GM21447 (cell line): ENCODE data around the gene PRKCA.

ENCODE experiments used
- ATAC-seq: cut with Tn5 transposase; IDR thresholded peaks from one replicate; pipeline ENCODE4 v1.9.1; 2021; ENCODE audit not compliant: unreplicated experiment

Gene PRKCA

GRCh38 chr17:66817750-66818149, 515.3 kb downstream of the PRKCA start:
- no peak for ATAC-seq

GRCh38 chr17:66819466-66819865, 517.1 kb downstream of the PRKCA start:
- ATAC-seq, result no peak

DNA sequence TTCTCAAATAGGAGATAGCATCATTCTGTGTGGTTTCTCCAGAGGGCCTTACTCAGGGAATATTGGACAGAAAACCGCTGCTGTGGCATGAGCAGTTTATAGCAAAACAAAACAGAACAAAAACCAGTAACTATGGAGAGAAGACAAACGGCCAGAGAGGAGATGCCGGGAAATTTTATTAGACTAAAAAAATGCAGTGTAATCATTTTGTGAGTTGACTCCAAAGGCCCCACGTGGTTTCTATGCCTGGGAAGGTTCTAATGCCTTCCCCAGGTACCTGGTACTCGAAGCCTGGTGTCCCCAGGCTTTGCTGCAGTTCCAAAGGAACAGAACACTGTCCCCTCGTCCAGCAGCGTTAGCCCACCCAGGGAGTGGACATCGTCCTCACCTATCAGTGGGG, 519.6 kb downstream of the PRKCA start:
- no peak for ATAC-seq

GRCh38 chr17:66826856-66827255, 524.4 kb downstream of the PRKCA start:
- ATAC-seq, result no peak

DNA sequence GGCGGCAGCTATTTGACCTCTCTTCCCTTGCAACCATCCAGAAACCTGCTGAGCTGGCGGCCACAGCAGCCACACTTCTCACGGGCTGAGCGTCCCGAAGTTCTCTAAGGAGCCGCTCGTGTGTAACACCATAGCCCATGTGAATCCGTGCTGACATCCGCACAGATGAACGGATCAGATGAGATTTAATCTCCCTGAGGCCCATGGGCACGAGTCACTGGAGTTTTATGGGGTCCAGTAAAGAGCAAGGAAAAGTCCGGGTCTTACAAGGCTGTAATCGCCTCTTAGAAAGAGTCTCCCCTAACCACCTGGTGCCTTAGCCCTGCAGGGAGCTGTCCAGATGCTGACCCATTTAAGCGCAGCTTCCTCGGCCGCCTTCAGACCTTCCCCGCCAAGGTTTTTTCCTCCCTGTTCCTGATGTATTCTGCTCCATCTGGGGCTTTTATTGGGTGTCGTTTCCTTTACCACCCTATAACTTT, 527.0 kb downstream of the PRKCA start:
- no peak for ATAC-seq

DNA sequence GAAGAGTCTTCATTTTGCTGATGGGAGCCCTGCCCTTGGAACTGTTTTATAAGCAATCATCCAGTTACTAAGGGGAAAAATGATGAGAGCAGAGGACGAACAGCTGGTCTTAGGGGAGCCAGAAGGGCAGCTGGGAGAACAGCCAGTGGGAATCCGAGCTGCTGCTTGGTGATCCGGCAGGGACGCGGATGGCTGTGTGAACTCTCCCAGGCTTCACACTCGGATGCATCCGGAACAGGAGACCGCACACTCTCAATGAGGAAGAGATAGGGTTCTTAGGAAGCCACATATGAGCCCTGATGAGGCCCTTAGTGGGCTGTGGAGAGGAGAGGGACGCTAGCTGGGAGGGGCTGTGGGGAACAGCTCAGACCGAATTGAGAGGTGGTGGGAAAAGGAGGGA, 527.5 kb downstream of the PRKCA start:
- no peak for ATAC-seq

- ATAC-seq, result no peak
Observed at GRCh38 chr17:66830451-66830850, 528.0 kb downstream of the PRKCA start.

GRCh38 chr17:66831383-66832210, 529.2 kb downstream of the PRKCA start:
- no peak for ATAC-seq

DNA sequence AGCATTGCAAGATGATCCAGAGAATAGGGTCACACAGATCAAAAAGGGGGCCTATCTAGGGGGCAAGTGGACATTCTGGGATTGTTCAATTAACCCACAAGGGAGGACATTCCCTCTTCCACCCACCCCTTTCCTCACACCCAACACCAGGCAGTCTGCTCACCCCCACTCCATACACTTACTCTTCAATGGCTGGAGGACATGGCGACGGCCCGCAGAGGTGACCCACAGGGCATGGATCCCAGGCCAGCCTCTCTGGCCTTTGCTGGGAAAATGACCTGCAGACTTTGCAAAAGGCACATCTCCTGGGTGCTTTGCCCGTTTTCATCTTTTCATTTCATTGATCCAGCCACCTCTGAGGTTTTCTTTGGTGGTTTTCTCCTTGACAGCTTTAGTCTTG, 530.8 kb downstream of the PRKCA start:
- no peak for ATAC-seq

- ATAC-seq, result no peak
Observed at GRCh38 chr17:66834426-66834918, 532.1 kb downstream of the PRKCA start.

DNA sequence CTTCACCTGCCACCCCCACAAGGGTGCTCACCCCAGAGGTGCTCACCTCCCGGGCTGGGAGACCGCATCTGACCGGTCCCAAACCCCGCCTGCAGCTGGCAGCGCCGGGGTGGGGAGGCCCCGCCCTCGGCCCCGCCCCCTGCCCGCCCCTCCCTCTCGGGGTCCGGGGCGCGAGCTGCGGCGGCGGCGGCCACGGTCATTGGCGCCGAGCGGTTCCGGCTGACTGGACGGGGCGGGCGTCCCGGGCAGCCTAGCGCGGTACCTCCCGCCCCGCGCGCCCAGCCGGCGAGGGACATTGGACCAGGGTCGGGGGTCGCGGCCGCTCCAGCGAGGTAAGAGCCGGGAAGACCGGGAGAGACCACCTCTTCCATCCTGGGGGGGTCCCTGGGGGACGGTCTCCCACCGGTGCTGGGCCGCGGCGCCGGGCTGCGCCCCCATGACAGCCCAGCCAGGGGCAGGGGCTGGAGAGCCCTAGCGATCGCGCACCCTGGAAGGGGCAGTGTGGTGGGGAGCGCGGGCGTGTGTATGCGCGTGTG, 532.6 kb downstream of the PRKCA start, which contains the start of gene CACNG5:
TSS of gene CACNG5 (plus strand) at position 199 of the 536 bp plus-strand sequence. CDS start 42,216 bp downstream, outside the sequence.
- ATAC-seq, result no peak

GRCh38 chr17:66835476-66835875, 533.1 kb downstream of the PRKCA start:
- no peak for ATAC-seq

GRCh38 chr17:66836063-66837005, 533.9 kb downstream of the PRKCA start:
- ATAC-seq, result no peak

DNA sequence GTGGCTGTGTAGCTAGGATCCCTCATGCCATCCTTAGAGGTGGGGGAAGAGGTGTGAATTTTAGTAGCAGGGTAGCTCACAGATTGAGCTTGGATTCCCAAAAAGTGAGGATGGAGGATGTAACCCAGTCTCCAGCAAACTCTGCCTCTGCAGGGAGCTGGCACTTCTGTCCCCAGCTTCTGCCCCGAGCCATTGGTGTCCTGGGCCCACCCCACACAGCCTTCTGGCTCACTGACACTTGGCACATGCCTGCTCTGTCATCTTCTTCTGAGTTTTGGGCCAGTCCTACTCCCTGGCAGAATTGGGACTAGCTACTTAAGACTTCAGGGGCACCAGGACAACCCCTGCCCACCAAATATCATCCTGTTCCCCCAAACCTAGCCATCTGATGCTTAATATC, 534.8 kb downstream of the PRKCA start:
- ATAC-seq, result no peak

DNA sequence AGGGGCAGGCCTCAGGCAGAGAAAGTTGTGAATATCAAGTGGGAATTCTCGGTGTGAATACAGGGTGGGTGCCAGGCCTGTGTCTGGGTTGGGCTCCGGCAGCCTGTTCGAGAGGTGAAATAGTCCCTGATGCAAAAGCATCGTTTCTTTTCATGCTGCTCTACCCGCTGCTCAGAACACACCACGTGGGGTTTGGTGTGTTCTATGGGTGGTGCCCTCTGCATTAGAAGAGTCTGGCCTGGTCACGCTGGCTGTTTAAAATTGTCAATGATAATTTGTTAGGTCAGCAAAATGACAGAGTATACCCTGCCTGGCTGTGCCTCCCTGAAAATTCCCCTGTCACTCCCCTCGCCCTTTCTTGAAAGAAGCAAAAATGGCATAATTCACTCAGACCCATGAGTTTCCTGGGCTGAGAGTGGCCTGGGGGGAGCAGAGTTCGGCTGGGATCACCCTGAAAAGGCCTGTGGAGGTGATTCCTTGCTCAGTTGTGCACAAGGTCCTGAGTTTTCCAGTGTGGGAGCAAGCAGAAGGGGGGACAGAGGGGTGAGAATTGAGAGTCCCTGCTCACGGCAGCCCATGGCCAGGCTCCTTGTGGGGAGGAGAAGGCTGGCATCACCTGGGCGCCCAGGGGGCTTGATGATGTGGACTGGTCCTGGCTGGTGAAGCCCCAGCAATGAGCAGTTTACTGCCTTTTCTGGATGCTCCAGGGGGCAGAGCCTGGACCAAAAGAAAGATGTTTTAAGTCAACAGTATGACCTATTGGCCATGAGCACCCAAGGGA, 535.7 kb downstream of the PRKCA start:
- ATAC-seq, result no peak

- ATAC-seq, result no peak
Observed at GRCh38 chr17:66839616-66840015, 537.2 kb downstream of the PRKCA start.

DNA sequence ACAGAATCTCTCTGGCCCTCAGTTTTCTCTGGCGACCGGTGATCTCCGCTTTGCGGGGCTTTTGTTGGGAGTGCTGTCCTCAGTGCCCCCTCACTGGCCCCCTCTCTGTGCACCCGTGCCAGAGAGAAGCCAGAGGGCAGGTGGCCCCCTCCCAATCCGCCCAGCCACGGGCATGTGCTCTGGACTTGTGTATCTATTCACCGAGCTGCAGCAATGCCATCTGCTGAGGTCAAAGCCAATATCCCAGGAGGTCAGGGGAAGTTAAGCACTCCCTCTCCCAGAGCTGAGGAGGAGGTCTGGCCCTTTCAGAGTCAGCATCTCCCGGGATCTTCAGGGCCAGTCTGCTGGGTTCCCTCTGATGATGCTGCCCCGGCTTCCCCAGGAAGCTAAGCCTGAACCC, 537.6 kb downstream of the PRKCA start:
- no peak for ATAC-seq

- no peak for ATAC-seq
Observed at GRCh38 chr17:66841328-66841727, 538.9 kb downstream of the PRKCA start.

GRCh38 chr17:66841744-66842143, 539.3 kb downstream of the PRKCA start:
- no peak for ATAC-seq

DNA sequence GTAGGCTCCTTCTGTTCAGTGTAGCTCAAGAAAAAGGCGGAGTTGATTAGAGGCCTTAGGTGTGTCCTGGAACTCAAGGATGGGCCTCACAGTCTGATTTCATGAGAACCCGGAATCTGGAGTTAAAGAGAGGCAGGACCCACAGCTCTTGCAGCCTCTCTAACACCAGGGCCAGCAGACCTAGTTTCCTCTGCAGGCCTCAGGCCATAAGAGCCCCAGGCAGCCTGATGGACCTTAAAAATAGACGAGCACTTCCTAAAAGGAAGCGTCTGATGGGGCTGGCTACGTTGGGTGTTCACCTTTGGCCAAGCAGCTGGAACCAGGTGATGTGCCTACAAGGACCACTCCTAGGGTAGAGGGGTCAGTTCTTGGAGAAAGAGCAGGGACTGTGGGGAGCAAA, 540.1 kb downstream of the PRKCA start:
- ATAC-seq, result no peak
